Activated CD4-positive, alpha-beta T cell treated with anti-CD3 and anti-CD28 coated beads, Interleukin-10, Interleukin-2, amounts not matched to agents 100 ng/mL and 50 ng/mL, durations not matched to agents 16 hours and 8 hours (primary cell): ENCODE measurements around the gene FREM1.

Experiments used
- DNase-seq: peaks from one replicate; pipeline ENCODE4 v3.0.0-alpha.2; 2020

The FREM1 gene

GRCh38 chr9:14687042-14687719, 223.0 kb downstream of the FREM1 start:
- DNase-seq = no peak

- DNase-seq = no peak
Observed at GRCh38 chr9:14686168-14686567, 224.1 kb downstream of the FREM1 start.
